WTC11 (cell line): ENCODE measurements around the gene LYST.

ENCODE experiments used
- CREB1 ChIP-seq: sonication (generic); formaldehyde crosslinking; IDR thresholded peaks from 2 replicates; pipeline ENCODE4 v1.8.0; 2023; ENCODE audit warnings: mild to moderate bottlenecking, missing genetic modification reagents
- ESRRA ChIP-seq: sonication (generic); formaldehyde crosslinking; IDR thresholded peaks from 2 replicates; pipeline ENCODE4 v1.8.1; 2022; ENCODE audit warnings: mild to moderate bottlenecking, missing genetic modification reagents, borderline replicate concordance
- ETV6 ChIP-seq: sonication (generic); formaldehyde crosslinking; IDR thresholded peaks from 2 replicates; pipeline ENCODE4 v1.8.1; 2022; ENCODE audit warnings: mild to moderate bottlenecking, missing genetic modification reagents
- FOXP1 ChIP-seq: sonication (generic); formaldehyde crosslinking; IDR thresholded peaks from 2 replicates; pipeline ENCODE4 v1.8.0; 2022; ENCODE audit warnings: missing genetic modification reagents, mild to moderate bottlenecking, moderate library complexity, borderline replicate concordance
- MAX ChIP-seq: sonication (generic); formaldehyde crosslinking; IDR thresholded peaks from 2 replicates; pipeline ENCODE4 v1.8.0; 2022; ENCODE audit warnings: mild to moderate bottlenecking, missing genetic modification reagents
- SMAD3 ChIP-seq: sonication (generic); formaldehyde crosslinking; IDR thresholded peaks from 2 replicates; pipeline ENCODE4 v1.8.0; 2022; ENCODE audit warnings: missing genetic modification reagents, mild to moderate bottlenecking, borderline replicate concordance
- SP1 ChIP-seq: sonication (generic); formaldehyde crosslinking; conservative IDR thresholded peaks from 2 replicates; pipeline ENCODE4 v1.8.1; 2022; ENCODE audit warnings: missing genetic modification reagents
- USF2 ChIP-seq: sonication (generic); formaldehyde crosslinking; IDR thresholded peaks from 2 replicates; pipeline ENCODE4 v1.8.1; 2023; ENCODE audit warnings: mild to moderate bottlenecking, missing genetic modification reagents, moderate library complexity
- ZNF232 ChIP-seq: sonication (generic); formaldehyde crosslinking; IDR thresholded peaks from 2 replicates; pipeline ENCODE4 v1.8.0; 2022; ENCODE audit warnings: mild to moderate bottlenecking, missing genetic modification reagents
- ZSCAN18 ChIP-seq: fragments of 250-450 bp; sonication (Bioruptor Pico); IDR thresholded peaks from 2 replicates; pipeline ENCODE4 v2.1.2; 2022; ENCODE audit warnings: mild to moderate bottlenecking, moderate library complexity
- TF ChIP-seq, protein P1 (sequence below): fragments of 200-600 bp; IDR thresholded peaks from 2 replicates; pipeline ENCODE4 v1.8.0; 2022; ENCODE audit warnings: antibody characterized with exemption
- TF ChIP-seq, protein P2 (sequence below): sonication (generic); formaldehyde crosslinking; IDR thresholded peaks from 2 replicates; pipeline ENCODE4 v1.8.1; 2023; ENCODE audit warnings: mild to moderate bottlenecking, missing genetic modification reagents, borderline replicate concordance
- TF ChIP-seq, protein P3 (sequence below): sonication (generic); formaldehyde crosslinking; IDR thresholded peaks from 2 replicates; pipeline ENCODE4 v1.8.1; 2022; ENCODE audit warnings: low read depth, mild to moderate bottlenecking, moderate library complexity, missing genetic modification reagents, borderline replicate concordance
- TF ChIP-seq, protein P4 (sequence below): sonication (generic); formaldehyde crosslinking; IDR thresholded peaks from 2 replicates; pipeline ENCODE4 v1.8.1; 2022; ENCODE audit warnings: low read depth, missing genetic modification reagents, borderline replicate concordance

- TF ChIP-seq, protein P1, sequence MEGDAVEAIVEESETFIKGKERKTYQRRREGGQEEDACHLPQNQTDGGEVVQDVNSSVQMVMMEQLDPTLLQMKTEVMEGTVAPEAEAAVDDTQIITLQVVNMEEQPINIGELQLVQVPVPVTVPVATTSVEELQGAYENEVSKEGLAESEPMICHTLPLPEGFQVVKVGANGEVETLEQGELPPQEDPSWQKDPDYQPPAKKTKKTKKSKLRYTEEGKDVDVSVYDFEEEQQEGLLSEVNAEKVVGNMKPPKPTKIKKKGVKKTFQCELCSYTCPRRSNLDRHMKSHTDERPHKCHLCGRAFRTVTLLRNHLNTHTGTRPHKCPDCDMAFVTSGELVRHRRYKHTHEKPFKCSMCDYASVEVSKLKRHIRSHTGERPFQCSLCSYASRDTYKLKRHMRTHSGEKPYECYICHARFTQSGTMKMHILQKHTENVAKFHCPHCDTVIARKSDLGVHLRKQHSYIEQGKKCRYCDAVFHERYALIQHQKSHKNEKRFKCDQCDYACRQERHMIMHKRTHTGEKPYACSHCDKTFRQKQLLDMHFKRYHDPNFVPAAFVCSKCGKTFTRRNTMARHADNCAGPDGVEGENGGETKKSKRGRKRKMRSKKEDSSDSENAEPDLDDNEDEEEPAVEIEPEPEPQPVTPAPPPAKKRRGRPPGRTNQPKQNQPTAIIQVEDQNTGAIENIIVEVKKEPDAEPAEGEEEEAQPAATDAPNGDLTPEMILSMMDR, result no peak
- TF ChIP-seq, protein P2, sequence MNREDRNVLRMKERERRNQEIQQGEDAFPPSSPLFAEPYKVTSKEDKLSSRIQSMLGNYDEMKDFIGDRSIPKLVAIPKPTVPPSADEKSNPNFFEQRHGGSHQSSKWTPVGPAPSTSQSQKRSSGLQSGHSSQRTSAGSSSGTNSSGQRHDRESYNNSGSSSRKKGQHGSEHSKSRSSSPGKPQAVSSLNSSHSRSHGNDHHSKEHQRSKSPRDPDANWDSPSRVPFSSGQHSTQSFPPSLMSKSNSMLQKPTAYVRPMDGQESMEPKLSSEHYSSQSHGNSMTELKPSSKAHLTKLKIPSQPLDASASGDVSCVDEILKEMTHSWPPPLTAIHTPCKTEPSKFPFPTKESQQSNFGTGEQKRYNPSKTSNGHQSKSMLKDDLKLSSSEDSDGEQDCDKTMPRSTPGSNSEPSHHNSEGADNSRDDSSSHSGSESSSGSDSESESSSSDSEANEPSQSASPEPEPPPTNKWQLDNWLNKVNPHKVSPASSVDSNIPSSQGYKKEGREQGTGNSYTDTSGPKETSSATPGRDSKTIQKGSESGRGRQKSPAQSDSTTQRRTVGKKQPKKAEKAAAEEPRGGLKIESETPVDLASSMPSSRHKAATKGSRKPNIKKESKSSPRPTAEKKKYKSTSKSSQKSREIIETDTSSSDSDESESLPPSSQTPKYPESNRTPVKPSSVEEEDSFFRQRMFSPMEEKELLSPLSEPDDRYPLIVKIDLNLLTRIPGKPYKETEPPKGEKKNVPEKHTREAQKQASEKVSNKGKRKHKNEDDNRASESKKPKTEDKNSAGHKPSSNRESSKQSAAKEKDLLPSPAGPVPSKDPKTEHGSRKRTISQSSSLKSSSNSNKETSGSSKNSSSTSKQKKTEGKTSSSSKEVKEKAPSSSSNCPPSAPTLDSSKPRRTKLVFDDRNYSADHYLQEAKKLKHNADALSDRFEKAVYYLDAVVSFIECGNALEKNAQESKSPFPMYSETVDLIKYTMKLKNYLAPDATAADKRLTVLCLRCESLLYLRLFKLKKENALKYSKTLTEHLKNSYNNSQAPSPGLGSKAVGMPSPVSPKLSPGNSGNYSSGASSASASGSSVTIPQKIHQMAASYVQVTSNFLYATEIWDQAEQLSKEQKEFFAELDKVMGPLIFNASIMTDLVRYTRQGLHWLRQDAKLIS (CRISPR knock-in tag), result no peak
- TF ChIP-seq ZSCAN18 (CRISPR knock-in tag) (no peak), FOXP1 (CRISPR knock-in tag) (no peak), ETV6 (no peak), ESRRA (CRISPR knock-in tag) (no peak), ZNF232 (CRISPR knock-in tag) (no peak), SP1 (CRISPR knock-in tag) (no peak), MAX (no peak), SMAD3 (CRISPR knock-in tag) (no peak), CREB1 (no peak), USF2 (CRISPR knock-in tag) (no peak)
- TF ChIP-seq, protein P3, sequence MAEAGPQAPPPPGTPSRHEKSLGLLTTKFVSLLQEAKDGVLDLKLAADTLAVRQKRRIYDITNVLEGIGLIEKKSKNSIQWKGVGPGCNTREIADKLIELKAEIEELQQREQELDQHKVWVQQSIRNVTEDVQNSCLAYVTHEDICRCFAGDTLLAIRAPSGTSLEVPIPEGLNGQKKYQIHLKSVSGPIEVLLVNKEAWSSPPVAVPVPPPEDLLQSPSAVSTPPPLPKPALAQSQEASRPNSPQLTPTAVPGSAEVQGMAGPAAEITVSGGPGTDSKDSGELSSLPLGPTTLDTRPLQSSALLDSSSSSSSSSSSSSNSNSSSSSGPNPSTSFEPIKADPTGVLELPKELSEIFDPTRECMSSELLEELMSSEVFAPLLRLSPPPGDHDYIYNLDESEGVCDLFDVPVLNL (CRISPR knock-in tag), result no peak
- TF ChIP-seq, protein P4, sequence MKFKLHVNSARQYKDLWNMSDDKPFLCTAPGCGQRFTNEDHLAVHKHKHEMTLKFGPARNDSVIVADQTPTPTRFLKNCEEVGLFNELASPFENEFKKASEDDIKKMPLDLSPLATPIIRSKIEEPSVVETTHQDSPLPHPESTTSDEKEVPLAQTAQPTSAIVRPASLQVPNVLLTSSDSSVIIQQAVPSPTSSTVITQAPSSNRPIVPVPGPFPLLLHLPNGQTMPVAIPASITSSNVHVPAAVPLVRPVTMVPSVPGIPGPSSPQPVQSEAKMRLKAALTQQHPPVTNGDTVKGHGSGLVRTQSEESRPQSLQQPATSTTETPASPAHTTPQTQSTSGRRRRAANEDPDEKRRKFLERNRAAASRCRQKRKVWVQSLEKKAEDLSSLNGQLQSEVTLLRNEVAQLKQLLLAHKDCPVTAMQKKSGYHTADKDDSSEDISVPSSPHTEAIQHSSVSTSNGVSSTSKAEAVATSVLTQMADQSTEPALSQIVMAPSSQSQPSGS (CRISPR knock-in tag), result no peak
These were observed 130.4 kb downstream of the LYST start for GRCh38 chr1:235736263-235736662.
